K562 (cell line): ENCODE data around the gene MPDU1. TPM values are rescaled to one million over a fixed set of nuclear protein-coding genes. Genes with fewer than 3 reads are reported as not detected.

Source experiments
- ATAC-seq: fragments of 200-7000 bp; cut with Tn5 transposase; 3 replicates; pipeline ENCODE4 v1.9.1; 2020; ENCODE audit warnings: moderate library complexity
- BruUV-seq: library from RNA; stranded (reverse); fragments of 400-500 nt; replicated peaks from 2 replicates; lab custom pipeline; 2021; lab: Mats Ljungman, UMichigan
- CTCF ChIA-PET: fragments of 300-600 bp; formaldehyde crosslinking; extraction: SDS; loops from one replicate; lab custom pipeline; 2021; ENCODE audit warnings: low intra/inter-chr PET ratio; lab: Yijun Ruan, JAX
- POLR2A ChIA-PET: fragments of 300-600, 350-650 bp; sonication (Branson Sonifier 250); formaldehyde crosslinking; extraction: SDS; loops from one replicate; lab custom pipeline; 2021; ENCODE audit warnings: antibody characterized with exemption, inconsistent platforms; lab: Yijun Ruan, JAX
- DNase-seq, 4 experiments: peaks; one replicate each; pipeline versions ENCODE4 v3.0.0 to v3.0.0-alpha.2; 2011 to 2018; ENCODE audit warnings: low spot score in 3 of 4, mixed read lengths in 3 of 4; ENCODE audit errors: extremely low read depth in 1 of 4
- FAIRE-seq: peaks from 2 replicates; lab custom pipeline; 2011; peaks lifted over from hg19 to GRCh38; lab: Jason Lieb, UNC
- H2AFZ ChIP-seq: 2 replicates; pipeline ENCODE4 v1.6.0; 2011; ENCODE audit warnings: low read depth, low read length, control low read depth, inconsistent platforms
- H3K27ac ChIP-seq: fragments of 200-600 bp; 3 replicates; pipeline ENCODE4 v1.8.0; 2011; ENCODE audit warnings: low read depth, mild to moderate bottlenecking, control low read depth, inconsistent platforms, low read length, moderate library complexity, mixed read lengths; ENCODE audit errors: extremely low read depth
- H3K27me3 ChIP-seq, 2 experiments: fragments of 300-600 bp in 1 of 2; 2 replicates in 1 of 2; 3 replicates in 1 of 2; pipeline versions ENCODE4 v1.6.0 to v1.8.0; 2011; ENCODE audit warnings: inconsistent platforms in 2 of 2, low read length in 2 of 2, mild to moderate bottlenecking in 1 of 2, mixed read lengths in 1 of 2, moderate library complexity in 1 of 2; ENCODE audit not compliant: control insufficient read depth in 2 of 2, insufficient read depth in 2 of 2
- H3K36me3 ChIP-seq: fragments of 300-600 bp; 3 replicates; pipeline ENCODE4 v1.8.0; 2011; ENCODE audit warnings: mild to moderate bottlenecking, low read length, inconsistent platforms; ENCODE audit not compliant: control insufficient read depth, insufficient read depth
- H3K4me1 ChIP-seq, 2 experiments: fragments of 200-600 bp in 1 of 2; replicated peaks in 1 of 2; 2 replicates in 1 of 2; 3 replicates in 1 of 2; pipeline versions ENCODE4 v1.5.1 to v1.8.0; 2011; ENCODE audit warnings: inconsistent platforms in 2 of 2, low read length in 2 of 2, mild to moderate bottlenecking in 1 of 2, mixed read lengths in 1 of 2, moderate library complexity in 1 of 2; ENCODE audit not compliant: control insufficient read depth in 2 of 2, insufficient read depth in 2 of 2
- H3K4me2 ChIP-seq: 2 replicates; pipeline ENCODE4 v1.6.1; 2011; ENCODE audit warnings: low read length, control low read depth, inconsistent platforms, mixed read lengths; ENCODE audit not compliant: insufficient read depth
- H3K4me3 ChIP-seq: fragments of 200-600 bp; sonication (generic), shearing (Covaris generic); 2 replicates; pipeline ENCODE4 v1.5.1; 2016; ENCODE audit warnings: control low read depth, inconsistent platforms
- H3K79me2 ChIP-seq: fragments of 200-600 bp; 3 replicates; pipeline ENCODE4 v1.8.0; 2011; ENCODE audit warnings: low read length, inconsistent platforms; ENCODE audit not compliant: control insufficient read depth, insufficient read depth
- H3K9ac ChIP-seq, 2 experiments: 2 replicates each; pipeline versions ENCODE4 v1.6.0 to v1.6.1; 2011; ENCODE audit warnings: low read depth in 2 of 2, low read length in 2 of 2, control low read depth in 1 of 2, inconsistent platforms in 1 of 2, mild to moderate bottlenecking in 1 of 2, mixed read lengths in 1 of 2; ENCODE audit not compliant: insufficient read depth in 1 of 2
- H3K9me1 ChIP-seq: one replicate; pipeline ENCODE4 v1.6.0; 2011; ENCODE audit warnings: inconsistent platforms, mild to moderate bottlenecking, low read length, moderate library complexity; ENCODE audit not compliant: control insufficient read depth, insufficient read depth
- H3K9me3 ChIP-seq: replicated peaks from 2 replicates; pipeline ENCODE4 v1.5.1; 2011; ENCODE audit warnings: low read depth, low read length, inconsistent platforms; ENCODE audit not compliant: control insufficient read depth, insufficient read depth
- H4K20me1 ChIP-seq: replicated peaks from 2 replicates; pipeline ENCODE4 v1.6.1; 2011; ENCODE audit warnings: low read length, inconsistent platforms, mixed read lengths; ENCODE audit not compliant: control insufficient read depth, insufficient read depth
- POLR2G ChIP-seq: fragments of 200-400 bp; formaldehyde crosslinking; IDR thresholded peaks from 2 replicates; pipeline ENCODE4 v1.6.1; 2017; ENCODE audit warnings: low read depth, mild to moderate bottlenecking, antibody characterized with exemption, low read length, moderate library complexity
- RBFOX2 ChIP-seq: fragments of 200-400 bp; formaldehyde crosslinking; IDR thresholded peaks from 2 replicates; pipeline ENCODE4 v1.6.1; 2017; ENCODE audit warnings: low read depth, mild to moderate bottlenecking, low read length, moderate library complexity
- ZNF282 ChIP-seq: sonication (generic); formaldehyde crosslinking; IDR thresholded peaks from 2 replicates; pipeline ENCODE4 v1.8.1; 2023; ENCODE audit warnings: missing genetic modification reagents
- WGBS: fragments of 100-300 bp; shearing (Covaris generic); methylation state at CpG from one replicate; pipeline ENCODE4 v1.1.6; 2016; ENCODE audit warnings: low coverage, mixed read lengths; ENCODE audit not compliant: insufficient coverage; ENCODE audit errors: missing lambda C conversion rate; 5-methylcytosine and 5-hydroxymethylcytosine counted together
- in situ Hi-C: fragments of 300-500 bp; cut with MboI; formaldehyde crosslinking; loops from 4 replicates; pipeline ENCODE4 v1.15.0; 2018; ENCODE audit warnings: inconsistent platforms, mixed read lengths
- intact Hi-C: fragments of 100-400 bp; cut with micrococcal nuclease; formaldehyde crosslinking; loops from 2 replicates; pipeline ENCODE4 v1.14.2; 2022
- polyA plus RNA-seq, 8 experiments: library from polyadenylated mRNA; depleted of rRNA in 4 of 8; stranded (reverse) in 5 of 8; unstranded in 3 of 8; fragments of >200 nt; fragmentation: Nextera tagmentation in 2 of 8; fragmentation: Illumina TruSeq in 1 of 8; extraction: Ambion mirVana in 2 of 8; extraction: Trizol in 1 of 8; gene quantifications; 2 replicates each; pipeline versions ENCODE4 v1.2.1 to v1.2.3, GENCODE V29; 2011 to 2014; ENCODE audit warnings: inconsistent platforms in 1 of 8, missing spikeins in 1 of 8
- total RNA-seq, 7 experiments: library from RNA; depleted of rRNA in 6 of 7; stranded (reverse); fragments of >200 nt in 6 of 7; fragmentation: Illumina TruSeq in 2 of 7; extraction: Trizol in 2 of 7; gene quantifications; 2 replicates each; pipeline versions ENCODE4 v1.2.1 to v1.2.3, GENCODE V29; 2011 to 2021; ENCODE audit warnings: low replicate concordance in 1 of 7

Gene MPDU1
- total and polyA plus RNA-seq, 9 of the 15 experiments (the other 6 are each of a cell fraction or from before 2014, with no cell fraction given) = 4.9 to 179 (median 77.1) TPM

DNA sequence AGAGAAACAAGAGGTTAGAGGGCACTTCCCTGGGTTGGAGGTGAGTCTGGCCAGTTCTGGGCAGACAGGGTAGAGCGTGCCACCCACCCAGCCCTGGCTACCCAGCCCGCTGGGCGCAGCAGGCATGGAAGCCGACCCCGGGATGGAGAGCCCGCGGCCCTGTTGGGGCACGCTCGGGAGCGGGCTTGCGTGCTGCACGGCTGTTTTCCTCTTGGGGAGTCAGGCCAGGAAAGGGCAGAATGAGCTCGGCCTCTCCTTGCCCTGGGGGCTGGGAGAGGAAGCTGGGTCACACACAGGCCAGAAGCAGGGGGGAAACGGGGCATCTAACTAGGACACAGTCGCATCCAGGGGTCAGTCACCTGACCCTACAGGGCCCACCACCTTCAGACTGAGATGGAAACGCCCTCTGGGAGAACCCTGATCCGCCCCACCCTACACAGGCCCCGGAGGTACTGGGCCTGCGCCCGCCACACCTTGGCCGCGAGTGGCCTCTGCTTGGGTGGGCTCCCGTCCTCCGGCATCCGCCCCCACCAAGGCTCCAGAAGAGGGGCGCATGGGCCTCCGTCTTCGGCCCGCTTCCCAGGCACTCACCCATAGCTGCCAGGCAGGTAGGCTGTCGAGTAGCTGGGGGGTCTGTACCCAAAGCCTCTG, 5.0 kb downstream of the MPDU1 start:
- Histone ChIP-seq H2AFZ (no peak overlapping the region), H3K9me3 (no peaks in the 10 kb centered on the region), H3K4me2 (peak overlapping the region; percentile 63), H3K36me3 (peaks cover 67% of the 10 kb centered on the region), H3K9ac (peak overlapping the region; percentile 53 to 85), H3K4me3 (no peak overlapping the region), H3K27ac (peak overlapping the region; percentile 71; the same call in 2 of the 3 replicates), H3K9me1 (no peaks in the 10 kb centered on the region), H4K20me1 (no peaks in the 10 kb centered on the region), H3K79me2 (peaks cover 50% of the 10 kb centered on the region), H3K4me1 (peaks cover 28 to 50% of the 10 kb centered on the region in 2 experiments), H3K27me3 (no peaks in the 10 kb centered on the region)
- no peak for DNase-seq
- no peak for ATAC-seq
- WGBS = 85% methylated on average over 14 of the region's 30 CpGs
- FAIRE-seq = no peak
- POLR2A ChIA-PET = interaction anchor here (1.0 to 1.7 kb wide), 5 partner anchors 8 to 115 kb away, joined by 3 to 6 read pairs (median 3); partner anchors contain the start of gene CD68
- in situ Hi-C loops (no loop called here), intact Hi-C loops (loop anchor here (5.0 kb wide), 1 partner anchor 99 kb away; the partner anchor contains the start of genes TP53 and WRAP53)
- CTCF ChIA-PET = no interaction called here
- BruUV-seq = no TSS peak
- TF ChIP-seq POLR2G (peak; percentile 22; the same call in 1 of the 2 replicates), RBFOX2 (peak; percentile 31; the same call in 1 of the 2 replicates), ZNF282 (CRISPR knock-in tag) (no peak)
